Activated T-cell treated with anti-CD3 and anti-CD28 coated beads, Interleukin-2, amount 50 U/mL, for 72 hours (primary cell): ENCODE measurements around the gene OIT3. TPM values are rescaled to one million over a fixed set of nuclear protein-coding genes. Genes with fewer than 3 reads are reported as not detected.
"Not testable (repeated sequence)": the region's sequence is repeated elsewhere in the genome, so short reads cannot be mapped to it uniquely, and the experiment has no call there.

Source experiments
- ATAC-seq, 2 donors: fragments of 150-1000 bp; cut with Tn5 transposase; replicated peaks in 1 of 2; 2 replicates each; pipeline ENCODE4 v1.10.0; 2021; ENCODE audit warnings: moderate library complexity in 2 of 2, mild to moderate bottlenecking in 1 of 2
- DNase-seq, 2 donors: peaks; one replicate each; pipeline ENCODE4 v3.0.0; 2021 to 2022; ENCODE audit warnings: mixed read lengths in 1 of 2
- H3K27ac Mint-ChIP-seq: one replicate; pipeline ENCODE4 v1.8.0; 2022; ENCODE audit warnings: mild to moderate bottlenecking, moderate library complexity, mixed read lengths
- H3K27me3 Mint-ChIP-seq: one replicate; pipeline ENCODE4 v1.8.0; 2022; ENCODE audit warnings: low read depth, mixed read lengths
- H3K36me3 Mint-ChIP-seq, 2 donors: one replicate each; pipeline ENCODE4 v1.8.0; 2022; ENCODE audit warnings: mixed read lengths in 2 of 2, mild to moderate bottlenecking in 1 of 2; ENCODE audit not compliant: insufficient read depth in 2 of 2
- H3K4me1 Mint-ChIP-seq: one replicate; pipeline ENCODE4 v1.8.0; 2022; ENCODE audit warnings: low read depth, mixed read lengths
- H3K4me3 Mint-ChIP-seq, 2 donors: one replicate each; pipeline ENCODE4 v1.8.0; 2022; ENCODE audit warnings: mild to moderate bottlenecking in 2 of 2, mixed read lengths in 2 of 2, moderate library complexity in 2 of 2
- H3K9me3 Mint-ChIP-seq, 2 donors: one replicate each; pipeline ENCODE4 v1.8.0; 2022; ENCODE audit warnings: mixed read lengths in 2 of 2
- total RNA-seq, 2 donors: library from RNA; stranded (reverse); gene quantifications; one replicate each; pipeline ENCODE4 v1.2.3, GENCODE V29; 2022

OIT3 gene
- total RNA-seq, 2 donors from 2014 or later = not detected

GRCh38 chr10:72883861-72884260, 9.7 kb upstream of the OIT3 start:
- Mint-ChIP-seq H3K36me3 (peaks cover 6 to 13% of the 10 kb centered on the region in 2 donors), H3K4me3 (no peak overlapping the region), H3K27me3 (no peaks in the 10 kb centered on the region), H3K27ac (no peak overlapping the region), H3K9me3 (peaks cover 0 to 4% of the 10 kb centered on the region in 2 donors), H3K4me1 (peaks cover 17% of the 10 kb centered on the region)
- no peak for DNase-seq
- no peak for ATAC-seq

- Mint-ChIP-seq H3K27ac (peak overlapping the region; percentile 59), H3K9me3 (peaks cover 0 to 2% of the 10 kb centered on the region in 2 donors), H3K27me3 (peaks cover 2% of the 10 kb centered on the region), H3K4me3 (no peak overlapping the region), H3K36me3 (peaks cover 4 to 9% of the 10 kb centered on the region in 2 donors), H3K4me1 (peaks cover 17% of the 10 kb centered on the region)
- ATAC-seq (no peak), DNase-seq (no peak)
Observed at GRCh38 chr10:72885953-72886352, 7.6 kb upstream of the OIT3 start.

DNA sequence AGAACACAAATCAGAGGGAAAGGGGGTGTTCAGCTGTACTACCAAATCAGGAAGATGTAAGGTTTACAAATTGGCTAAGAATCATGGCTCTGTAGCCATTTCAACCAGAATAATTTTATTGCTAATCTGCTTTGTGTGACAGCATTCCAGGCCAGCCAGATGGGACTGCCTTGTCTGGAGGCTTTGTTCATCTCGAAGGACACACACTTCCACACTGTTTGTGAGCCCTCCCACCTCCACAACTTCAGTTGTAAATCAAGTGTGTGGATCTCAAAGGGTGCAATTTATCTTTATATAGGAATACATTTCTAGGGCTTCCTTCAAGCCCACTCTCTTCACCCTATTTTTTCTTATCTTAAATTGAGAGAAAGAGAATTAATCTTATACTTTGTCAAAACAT, 6.9 kb upstream of the OIT3 start:
- Mint-ChIP-seq H3K27me3 (peaks cover 6% of the 10 kb centered on the region), H3K27ac (peak overlapping the region; percentile 63), H3K4me1 (peaks cover 17% of the 10 kb centered on the region), H3K4me3 (no peak overlapping the region), H3K9me3 (peaks cover 0 to 2% of the 10 kb centered on the region in 2 donors), H3K36me3 (peaks cover 4 to 8% of the 10 kb centered on the region in 2 donors)
- DNase-seq (no peak), ATAC-seq (no peak)

GRCh38 chr10:72887043-72887442, 6.5 kb upstream of the OIT3 start:
- Mint-ChIP-seq H3K9me3 (peaks cover 0 to under 1% of the 10 kb centered on the region in 2 donors), H3K27me3 (peaks cover 6% of the 10 kb centered on the region), H3K27ac (peak overlapping the region; percentile 63), H3K4me3 (peak overlapping the region; percentile 35 to 49), H3K36me3 (peaks cover 4 to 7% of the 10 kb centered on the region in 2 donors), H3K4me1 (peaks cover 17% of the 10 kb centered on the region)
- DNase-seq (no peak), ATAC-seq (no peak)

DNA sequence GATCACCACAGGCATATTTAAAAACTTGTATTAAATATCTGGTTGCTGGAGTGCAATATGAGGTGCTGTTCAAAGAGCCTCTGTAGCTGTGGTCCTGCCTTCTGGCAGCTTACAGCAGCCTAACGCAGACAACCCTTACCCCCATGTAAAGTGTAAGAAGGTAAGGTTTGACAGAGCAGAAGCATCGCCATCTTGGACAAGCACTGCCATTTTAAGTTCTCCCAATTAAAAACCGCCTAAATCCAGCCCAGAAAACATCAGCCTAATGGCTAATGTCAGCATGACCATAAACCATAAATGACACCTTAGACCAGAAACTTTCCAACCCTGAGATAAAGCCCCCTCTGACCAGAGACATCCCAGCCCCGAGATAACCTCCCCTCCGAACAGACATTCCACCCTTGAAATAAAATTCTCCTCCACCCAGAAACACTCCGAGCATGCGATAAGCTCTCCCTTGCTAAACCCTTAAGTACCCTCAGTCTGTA, 5.3 kb upstream of the OIT3 start:
- Mint-ChIP-seq H3K27ac (no peak overlapping the region), H3K27me3 (peaks cover 6% of the 10 kb centered on the region), H3K4me3 (no peak overlapping the region), H3K4me1 (peaks cover 17% of the 10 kb centered on the region), H3K9me3 (no peaks in the 10 kb centered on the region), H3K36me3 (peaks cover 3 to 4% of the 10 kb centered on the region in 2 donors)
- no peak for ATAC-seq
- no peak for DNase-seq

DNA sequence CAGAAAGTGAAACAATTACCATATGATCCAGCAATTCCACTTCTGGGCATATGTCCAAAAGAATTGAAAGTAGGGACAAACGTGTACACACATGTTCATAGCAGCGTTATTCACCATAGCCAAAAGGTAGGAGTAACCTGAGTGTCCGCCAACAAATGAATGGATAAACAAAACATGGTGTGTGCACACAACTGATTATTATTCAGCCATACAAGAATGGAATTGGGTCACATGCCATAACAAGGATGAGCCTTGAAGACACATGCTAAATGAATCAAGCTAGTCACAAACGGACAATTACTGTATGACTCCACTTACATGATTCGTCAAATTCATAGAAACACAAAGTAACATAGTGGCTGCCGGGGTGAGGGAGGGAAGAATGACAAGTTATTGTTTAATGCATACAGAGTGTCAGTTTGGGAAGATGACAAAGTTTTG, 4.1 kb upstream of the OIT3 start:
- Mint-ChIP-seq H3K36me3 (peaks cover 3 to 4% of the 10 kb centered on the region in 2 donors), H3K9me3 (no peaks in the 10 kb centered on the region), H3K4me3 (no peak overlapping the region), H3K4me1 (peaks cover 17% of the 10 kb centered on the region), H3K27me3 (peaks cover 6% of the 10 kb centered on the region), H3K27ac (no peak overlapping the region)
- ATAC-seq (peak in 1 of 2 donors; percentile 25), DNase-seq (no peak)

GRCh38 chr10:72890086-72890485, 3.5 kb upstream of the OIT3 start:
- no peak overlapping the region for H3K4me3 Mint-ChIP-seq
- peaks cover 8% of the 10 kb centered on the region for H3K27me3 Mint-ChIP-seq
- H3K27ac Mint-ChIP-seq = no peak overlapping the region
- ATAC-seq (no peak), DNase-seq (no peak)
- peaks cover 3 to 4% of the 10 kb centered on the region in 2 donors for H3K36me3 Mint-ChIP-seq
- H3K4me1 Mint-ChIP-seq = peaks cover 17% of the 10 kb centered on the region
- H3K9me3 Mint-ChIP-seq = no peaks in the 10 kb centered on the region

DNA sequence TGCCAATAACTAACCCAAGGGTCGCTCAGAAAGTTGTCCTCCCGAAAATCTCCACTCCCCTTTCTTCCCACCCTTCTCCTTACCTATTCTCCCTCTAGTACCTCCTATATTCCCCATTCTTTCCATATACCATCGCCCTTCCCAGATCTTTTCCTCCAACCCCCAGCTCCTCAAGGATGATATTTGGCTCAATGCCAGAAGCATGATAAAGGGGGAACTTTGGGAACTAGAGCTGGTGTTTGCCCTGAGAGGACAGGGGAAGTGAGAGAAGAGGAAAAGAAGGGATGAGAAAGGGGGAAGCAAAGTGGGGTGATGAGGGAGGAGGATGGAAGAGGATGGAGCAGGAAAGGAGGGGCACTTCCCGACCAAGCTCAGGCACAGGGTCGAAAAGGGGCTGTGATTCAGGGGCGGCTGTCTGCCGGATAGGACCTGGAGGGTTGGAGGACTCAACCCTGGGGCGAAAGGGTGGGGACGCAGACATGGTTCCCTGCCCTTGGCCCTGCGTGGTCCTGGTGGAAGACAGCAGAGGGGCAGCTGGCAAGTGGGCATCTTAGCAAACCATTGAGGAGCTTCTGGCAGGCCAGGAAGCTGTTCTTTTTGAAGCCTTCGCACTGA, 1.8 kb downstream of the OIT3 start:
- H3K4me3 Mint-ChIP-seq = no peak overlapping the region
- H3K36me3 Mint-ChIP-seq = no peaks in the 10 kb centered on the region
- DNase-seq (no peak), ATAC-seq (no peak)
- H3K27me3 Mint-ChIP-seq = peaks cover 13% of the 10 kb centered on the region
- no peaks in the 10 kb centered on the region for H3K9me3 Mint-ChIP-seq
- H3K27ac Mint-ChIP-seq = no peak overlapping the region
- no peaks in the 10 kb centered on the region for H3K4me1 Mint-ChIP-seq

GRCh38 chr10:72898616-72899015, 5.1 kb downstream of the OIT3 start:
- Mint-ChIP-seq H3K36me3 (no peaks in the 10 kb centered on the region), H3K27ac (no peak overlapping the region), H3K9me3 (no peaks in the 10 kb centered on the region), H3K4me1 (no peaks in the 10 kb centered on the region), H3K4me3 (no peak overlapping the region), H3K27me3 (peaks cover 7% of the 10 kb centered on the region)
- ATAC-seq (no peak), DNase-seq (no peak)

- no peak for ATAC-seq
- Mint-ChIP-seq H3K27ac (no peak overlapping the region), H3K36me3 (no peaks in the 10 kb centered on the region), H3K4me3 (no peak overlapping the region), H3K27me3 (peaks cover 7% of the 10 kb centered on the region), H3K9me3 (no peaks in the 10 kb centered on the region), H3K4me1 (peaks cover under 1% of the 10 kb centered on the region)
- no peak for DNase-seq
Observed at GRCh38 chr10:72899545-72899944, 6.0 kb downstream of the OIT3 start.

- H3K4me3 Mint-ChIP-seq, H3K36me3 Mint-ChIP-seq, DNase-seq, H3K9me3 Mint-ChIP-seq, H3K27me3 Mint-ChIP-seq, H3K27ac Mint-ChIP-seq, ATAC-seq: not testable (repeated sequence)
- peaks cover 11% of the 10 kb centered on the region for H3K4me1 Mint-ChIP-seq
Observed at GRCh38 chr10:72903941-72904446, 10.5 kb downstream of the OIT3 start.

DNA sequence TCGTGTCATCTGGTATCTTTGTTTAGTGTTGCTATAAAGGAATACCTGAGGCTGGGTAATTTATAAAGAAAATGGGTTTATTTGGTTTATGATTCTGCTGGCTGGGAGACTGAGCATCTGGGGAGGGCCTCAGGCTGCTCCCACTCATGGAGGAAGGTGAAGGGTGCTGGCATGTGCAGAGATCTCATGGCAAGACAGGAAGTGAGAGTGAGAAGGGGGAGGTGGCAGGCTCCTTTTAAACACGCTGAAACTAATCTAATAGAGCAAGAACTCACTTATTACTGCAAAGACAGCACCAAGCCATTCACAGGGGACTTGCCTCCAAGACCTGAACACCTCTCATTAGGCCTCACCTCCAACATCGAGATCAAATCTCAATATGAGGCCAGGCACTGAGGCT, 11.3 kb downstream of the OIT3 start:
- Mint-ChIP-seq H3K36me3 (no peaks in the 10 kb centered on the region), H3K27ac (no peak overlapping the region), H3K27me3 (no peaks in the 10 kb centered on the region), H3K4me3 (no peak overlapping the region), H3K9me3 (no peaks in the 10 kb centered on the region), H3K4me1 (peaks cover 11% of the 10 kb centered on the region)
- DNase-seq = no peak
- ATAC-seq = no peak

DNA sequence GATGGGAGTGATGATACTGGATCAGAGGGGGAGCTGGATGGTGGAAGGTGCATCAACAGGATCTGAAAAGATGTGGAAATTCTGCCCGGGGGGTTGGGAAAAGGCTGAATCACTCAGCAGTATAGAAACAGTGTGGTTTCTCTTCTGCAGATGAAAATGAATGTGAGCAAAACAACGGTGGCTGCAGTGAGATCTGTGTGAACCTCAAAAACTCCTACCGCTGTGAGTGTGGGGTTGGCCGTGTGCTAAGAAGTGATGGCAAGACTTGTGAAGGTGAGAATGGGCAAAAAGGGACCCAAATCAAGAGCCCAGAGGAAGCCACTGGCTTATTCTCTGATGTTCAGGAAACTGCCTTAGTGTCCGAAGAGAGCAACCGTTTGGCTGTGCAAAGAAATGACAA, 12.9 kb downstream of the OIT3 start:
- DNase-seq (no peak), ATAC-seq (no peak)
- no peaks in the 10 kb centered on the region for H3K27me3 Mint-ChIP-seq
- peaks cover 11% of the 10 kb centered on the region for H3K4me1 Mint-ChIP-seq
- no peaks in the 10 kb centered on the region for H3K9me3 Mint-ChIP-seq
- H3K36me3 Mint-ChIP-seq = no peaks in the 10 kb centered on the region
- no peak overlapping the region for H3K4me3 Mint-ChIP-seq
- no peak overlapping the region for H3K27ac Mint-ChIP-seq

- Mint-ChIP-seq H3K27me3 (no peaks in the 10 kb centered on the region), H3K4me3 (no peak overlapping the region)
Observed at GRCh38 chr10:72910705-72911104, 17.2 kb downstream of the OIT3 start.

More at GRCh38 chr10:72910705-72911104, 17.2 kb downstream of the OIT3 start:
- H3K27ac Mint-ChIP-seq = no peak overlapping the region
- no peaks in the 10 kb centered on the region for H3K9me3 Mint-ChIP-seq
- H3K36me3 Mint-ChIP-seq = no peaks in the 10 kb centered on the region
- DNase-seq (no peak), ATAC-seq (no peak)
- peaks cover 7% of the 10 kb centered on the region for H3K4me1 Mint-ChIP-seq
